ENCODE measurements around the gene CCL16.

DNA sequence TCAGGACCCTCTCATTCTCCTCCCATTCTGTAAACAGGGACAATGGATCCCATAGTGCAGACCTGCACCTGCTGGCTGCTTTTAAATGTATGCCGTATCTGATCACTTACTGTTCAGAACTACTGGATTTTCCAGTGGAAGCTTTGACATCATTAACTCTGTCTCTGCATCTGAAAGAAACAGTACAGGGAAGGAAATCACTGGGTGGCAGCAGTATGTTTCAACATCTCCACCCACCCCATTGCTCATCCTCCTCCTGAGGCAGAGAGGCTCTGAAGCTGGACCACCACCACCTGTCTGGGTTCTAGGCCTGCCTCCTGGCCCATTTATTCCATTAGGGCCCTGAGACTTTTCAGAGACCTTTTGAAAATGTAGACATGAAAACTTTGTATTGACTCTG lies 17.5 kb upstream of the CCL16 start:
- TF ChIP-seq EZH2 (IDR thresholded peaks at IDR 0.05; ENCODE audit: low read depth, unreplicated experiment), result no peak
- TF ChIP-seq, protein P1, sequence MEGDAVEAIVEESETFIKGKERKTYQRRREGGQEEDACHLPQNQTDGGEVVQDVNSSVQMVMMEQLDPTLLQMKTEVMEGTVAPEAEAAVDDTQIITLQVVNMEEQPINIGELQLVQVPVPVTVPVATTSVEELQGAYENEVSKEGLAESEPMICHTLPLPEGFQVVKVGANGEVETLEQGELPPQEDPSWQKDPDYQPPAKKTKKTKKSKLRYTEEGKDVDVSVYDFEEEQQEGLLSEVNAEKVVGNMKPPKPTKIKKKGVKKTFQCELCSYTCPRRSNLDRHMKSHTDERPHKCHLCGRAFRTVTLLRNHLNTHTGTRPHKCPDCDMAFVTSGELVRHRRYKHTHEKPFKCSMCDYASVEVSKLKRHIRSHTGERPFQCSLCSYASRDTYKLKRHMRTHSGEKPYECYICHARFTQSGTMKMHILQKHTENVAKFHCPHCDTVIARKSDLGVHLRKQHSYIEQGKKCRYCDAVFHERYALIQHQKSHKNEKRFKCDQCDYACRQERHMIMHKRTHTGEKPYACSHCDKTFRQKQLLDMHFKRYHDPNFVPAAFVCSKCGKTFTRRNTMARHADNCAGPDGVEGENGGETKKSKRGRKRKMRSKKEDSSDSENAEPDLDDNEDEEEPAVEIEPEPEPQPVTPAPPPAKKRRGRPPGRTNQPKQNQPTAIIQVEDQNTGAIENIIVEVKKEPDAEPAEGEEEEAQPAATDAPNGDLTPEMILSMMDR (conservative IDR thresholded peaks at IDR 0.05; ENCODE audit: low read depth in 2 of 2), result no peak
- TF ChIP-seq POLR2AphosphoS5 (IDR thresholded peaks at IDR 0.05; ENCODE audit: low read depth), result no peak
- TF ChIP-seq CREB1 (CRISPR knock-in tag; IDR thresholded peaks at IDR 0.05; ENCODE audit: low read depth), result no peak
- TF ChIP-seq, protein P2, sequence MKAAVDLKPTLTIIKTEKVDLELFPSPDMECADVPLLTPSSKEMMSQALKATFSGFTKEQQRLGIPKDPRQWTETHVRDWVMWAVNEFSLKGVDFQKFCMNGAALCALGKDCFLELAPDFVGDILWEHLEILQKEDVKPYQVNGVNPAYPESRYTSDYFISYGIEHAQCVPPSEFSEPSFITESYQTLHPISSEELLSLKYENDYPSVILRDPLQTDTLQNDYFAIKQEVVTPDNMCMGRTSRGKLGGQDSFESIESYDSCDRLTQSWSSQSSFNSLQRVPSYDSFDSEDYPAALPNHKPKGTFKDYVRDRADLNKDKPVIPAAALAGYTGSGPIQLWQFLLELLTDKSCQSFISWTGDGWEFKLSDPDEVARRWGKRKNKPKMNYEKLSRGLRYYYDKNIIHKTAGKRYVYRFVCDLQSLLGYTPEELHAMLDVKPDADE (IDR thresholded peaks at IDR 0.05), result no peak
- TF ChIP-seq EZH2phosphoT487 (IDR thresholded peaks at IDR 0.05; ENCODE audit: unreplicated experiment), result no peak
